GM12878 (cell line): Measurements from ENCODE around the gene CRNKL1. TPM values are rescaled to one million over a fixed set of nuclear protein-coding genes. Genes with fewer than 3 reads are reported as not detected.

ENCODE experiments used
- ATAC-seq: fragments of 200-7000 bp; cut with Tn5 transposase; 3 replicates; pipeline ENCODE4 v1.9.1; 2020; ENCODE audit warnings: mild to moderate bottlenecking, moderate library complexity
- BruUV-seq: library from RNA; stranded (reverse); fragments of 400-500 nt; replicated peaks from 2 replicates; lab custom pipeline; 2021; lab: Mats Ljungman, UMichigan
- CTCF ChIA-PET: fragments of 300-600 bp; sonication (Branson Sonifier 250); formaldehyde crosslinking; extraction: SDS; loops from one replicate; lab custom pipeline; 2021; ENCODE audit warnings: inconsistent platforms; lab: Yijun Ruan, JAX
- POLR2A ChIA-PET: fragments of 350-600 bp; formaldehyde crosslinking; extraction: SDS; loops from one replicate; lab custom pipeline; 2021; ENCODE audit warnings: inconsistent platforms; lab: Charles Lee
- RAD21 ChIA-PET: fragments of 300-600 bp; sonication (Branson Sonifier 250); formaldehyde crosslinking; loops from one replicate; lab custom pipeline; 2023; ENCODE audit warnings: antibody characterized with exemption; ENCODE audit not compliant: unreplicated experiment; lab: Charles Lee
- SMC1A ChIA-PET: fragments of 300-600 bp; sonication (Branson Sonifier 250); formaldehyde crosslinking; loops from one replicate; lab custom pipeline; 2023; ENCODE audit not compliant: unreplicated experiment, uncharacterized antibody; lab: Charles Lee
- DNase-seq: peaks from one replicate; pipeline ENCODE4 v3.0.0-alpha.2; 2011; ENCODE audit warnings: low read depth, low spot score
- FAIRE-seq: peaks from 3 replicates; lab custom pipeline; 2011; peaks lifted over from hg19 to GRCh38; lab: Jason Lieb, UNC
- H2AFZ ChIP-seq: 2 replicates; pipeline ENCODE4 v1.6.0; 2011; ENCODE audit warnings: low read depth, low read length, control low read depth; ENCODE audit not compliant: control insufficient read depth
- H3K27ac ChIP-seq: 2 replicates; pipeline ENCODE4 v1.5.1; 2011; ENCODE audit warnings: control low read depth; ENCODE audit not compliant: control insufficient read depth, insufficient read depth
- H3K27me3 ChIP-seq, 2 experiments: replicated peaks in 1 of 2; 2 replicates each; pipeline versions ENCODE4 v1.6.0 to v1.6.1; 2011; ENCODE audit warnings: low read length in 1 of 2; ENCODE audit not compliant: control insufficient read depth in 2 of 2, insufficient read depth in 2 of 2
- H3K36me3 ChIP-seq, 2 experiments: 2 replicates each; pipeline ENCODE4 v1.5.1; 2011; ENCODE audit warnings: low read length in 1 of 2; ENCODE audit not compliant: control insufficient read depth in 2 of 2, insufficient read depth in 2 of 2
- H3K4me1 ChIP-seq: 2 replicates; pipeline ENCODE4 v1.6.1; 2011; ENCODE audit warnings: mild to moderate bottlenecking, low read length, moderate library complexity, mixed read lengths; ENCODE audit not compliant: control insufficient read depth, insufficient read depth
- H3K4me2 ChIP-seq: 2 replicates; pipeline ENCODE4 v1.6.0; 2011; ENCODE audit warnings: control low read depth; ENCODE audit not compliant: control insufficient read depth, insufficient read depth
- H3K4me3 ChIP-seq: fragments of 200-600 bp; sonication (generic); 2 replicates; pipeline ENCODE4 v1.5.1; 2016
- H3K79me2 ChIP-seq: 2 replicates; pipeline ENCODE4 v1.6.0; 2011; ENCODE audit warnings: low read length; ENCODE audit not compliant: control insufficient read depth, insufficient read depth
- H3K9ac ChIP-seq: 2 replicates; pipeline ENCODE4 v1.8.0; 2011; ENCODE audit warnings: low read length, control low read depth, mixed read lengths; ENCODE audit not compliant: control insufficient read depth, insufficient read depth
- H3K9me3 ChIP-seq: replicated peaks from 3 replicates; pipeline ENCODE4 v1.5.1; 2011; ENCODE audit warnings: mild to moderate bottlenecking, low read length; ENCODE audit not compliant: control insufficient read depth, insufficient read depth
- H4K20me1 ChIP-seq: 2 replicates; pipeline ENCODE4 v1.6.0; 2011; ENCODE audit not compliant: control insufficient read depth, insufficient read depth
- CBX3 ChIP-seq: fragments of 200-600 bp; sonication (generic); IDR thresholded peaks from 2 replicates; pipeline ENCODE4 v1.6.1; 2016; ENCODE audit warnings: low read depth, borderline replicate concordance
- CEBPB ChIP-seq, 2 experiments: fragments of 150-350 bp in 1 of 2; IDR thresholded peaks; 2 replicates each; pipeline ENCODE4 v1.6.1; 2012 to 2014; ENCODE audit warnings: low read depth in 2 of 2, low read length in 2 of 2, borderline replicate concordance in 1 of 2, inconsistent platforms in 1 of 2
- CHD2 ChIP-seq: IDR thresholded peaks from 2 replicates; pipeline ENCODE4 v1.6.1; 2011; ENCODE audit warnings: low read depth, low read length, improper control_type of control experiment, borderline replicate concordance
- FOXK2 ChIP-seq: fragments of 450-650 bp; IDR thresholded peaks from 2 replicates; pipeline ENCODE4 v1.6.1; 2017; ENCODE audit warnings: mild to moderate bottlenecking, moderate library complexity
- JUND ChIP-seq: IDR thresholded peaks from 2 replicates; pipeline ENCODE4 v1.6.1; 2012; ENCODE audit warnings: low read depth, mild to moderate bottlenecking, low read length, improper control_type of control experiment, moderate library complexity
- MTA3 ChIP-seq: IDR thresholded peaks from 2 replicates; pipeline ENCODE4 v1.6.1; 2012; ENCODE audit warnings: low read length, inconsistent platforms, borderline replicate concordance
- NFYA ChIP-seq: IDR thresholded peaks from 2 replicates; pipeline ENCODE4 v1.6.1; 2011; ENCODE audit warnings: low read depth, mild to moderate bottlenecking, low read length, improper control_type of control experiment, borderline replicate concordance
- NR2C1 ChIP-seq: fragments of 450-650 bp; IDR thresholded peaks from 2 replicates; pipeline ENCODE4 v1.6.1; 2017; ENCODE audit warnings: antibody characterized with exemption, mild to moderate bottlenecking, moderate library complexity
- RBBP5 ChIP-seq: fragments of 200-600 bp; sonication (generic); conservative IDR thresholded peaks from 2 replicates; pipeline ENCODE4 v1.6.1; 2016
- RCOR1 ChIP-seq: conservative IDR thresholded peaks from 2 replicates; pipeline ENCODE4 v1.6.1; 2012; ENCODE audit warnings: low read depth, low read length, improper control_type of control experiment
- STAT3 ChIP-seq: IDR thresholded peaks from 2 replicates; pipeline ENCODE4 v1.6.1; 2011; ENCODE audit warnings: low read depth, low read length, improper control_type of control experiment
- TCF7 ChIP-seq: IDR thresholded peaks from 2 replicates; pipeline ENCODE4 v1.6.1; 2014; ENCODE audit warnings: antibody characterized with exemption, borderline replicate concordance
- ZNF384 ChIP-seq: IDR thresholded peaks from 2 replicates; pipeline ENCODE4 v1.6.1; 2012; ENCODE audit warnings: low read depth, mild to moderate bottlenecking, low read length, improper control_type of control experiment, borderline replicate concordance
- WGBS: methylation state at CpG from one replicate; pipeline ENCODE4 v1.1.6; 2016; ENCODE audit warnings: low lambda C conversion rate; ENCODE audit not compliant: insufficient replicate concordance, insufficient coverage; ENCODE audit errors: missing lambda C conversion rate; 5-methylcytosine and 5-hydroxymethylcytosine counted together
- in situ Hi-C: fragments of 300-500 bp; cut with MboI; formaldehyde crosslinking; loops from 9 replicates; pipeline ENCODE4 v1.14.3; 2018; ENCODE audit warnings: mixed read lengths
- intact Hi-C: fragments of 100-400 bp; cut with micrococcal nuclease; formaldehyde crosslinking; loops from one replicate; pipeline ENCODE4 v1.14.2; 2022; ENCODE audit not compliant: unreplicated experiment
- polyA plus RNA-seq, 11 experiments: library from polyadenylated mRNA; depleted of rRNA in 4 of 11; unstranded in 6 of 11; stranded (reverse) in 5 of 11; fragments of >200 nt; fragmentation: Nextera tagmentation in 4 of 11; fragmentation: Illumina TruSeq in 1 of 11; extraction: Ambion mirVana in 4 of 11; extraction: Trizol in 1 of 11; gene quantifications; 1 replicate in 1 of 11; 2 replicates in 10 of 11; pipeline versions ENCODE4 v1.2.1 to v1.2.3, GENCODE V29; 2011 to 2016; ENCODE audit warnings: inconsistent platforms in 2 of 11, missing spikeins in 2 of 11, low read depth in 1 of 11
- total RNA-seq, 4 experiments: library from RNA; depleted of rRNA in 3 of 4; stranded (reverse); fragments of >200 nt in 3 of 4; fragmentation: Illumina TruSeq in 1 of 4; extraction: Trizol in 1 of 4; gene quantifications; 2 replicates each; pipeline versions ENCODE4 v1.2.1 to v1.2.3, GENCODE V29; 2013 to 2021
- TF ChIP-seq, protein P1 (sequence below): fragments of 450-650 bp; IDR thresholded peaks from 2 replicates; pipeline ENCODE4 v1.6.1; 2018; ENCODE audit warnings: mild to moderate bottlenecking, low read depth, moderate library complexity; ENCODE audit not compliant: partially characterized antibody
- TF ChIP-seq, protein P2 (sequence below): fragments of 450-650 bp; conservative IDR thresholded peaks from 2 replicates; pipeline ENCODE4 v1.6.1; 2017; ENCODE audit warnings: mild to moderate bottlenecking, moderate library complexity
- TF ChIP-seq, protein P3 (sequence below): fragments of 450-650 bp; IDR thresholded peaks from 2 replicates; pipeline ENCODE4 v1.6.1; 2018; ENCODE audit warnings: borderline replicate concordance, mild to moderate bottlenecking; ENCODE audit not compliant: partially characterized antibody
- TF ChIP-seq, protein P4 (sequence below): IDR thresholded peaks from 2 replicates; pipeline ENCODE4 v1.6.1; 2011; ENCODE audit warnings: low read depth, mild to moderate bottlenecking, low read length, moderate library complexity, borderline replicate concordance; ENCODE audit errors: extremely low read depth

CRNKL1 gene
- total and polyA plus RNA-seq, 10 of the 15 experiments (the other 5 are each of a cell fraction or from before 2014, with no cell fraction given), result 9.5 to 28.4 (median 17.5) TPM

DNA sequence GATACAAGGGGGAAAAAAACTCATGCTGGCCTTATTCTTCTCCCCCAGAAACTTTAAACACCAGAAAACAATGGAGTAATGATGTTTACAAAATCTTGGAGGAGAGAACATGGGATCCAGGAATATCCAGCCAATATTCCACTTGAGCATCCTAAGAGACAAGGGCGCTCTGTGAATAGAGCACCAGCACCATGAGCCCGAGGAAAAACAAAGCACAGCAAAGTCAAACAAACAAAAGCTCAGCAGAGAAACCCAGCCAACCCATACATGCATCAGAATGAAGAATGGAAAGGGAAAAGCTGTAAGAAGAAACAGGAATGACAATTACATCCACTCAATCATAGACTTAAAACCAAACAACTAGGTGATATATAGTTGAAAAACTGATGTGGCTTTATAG lies 39.7 kb downstream of the CRNKL1 start:
- intact Hi-C loops, result no loop called here
- ChIA-PET SMC1A (no interaction called here), RAD21 (no interaction called here), POLR2A (interaction anchor here (0.9 kb wide), 1 partner anchor 23 kb away, joined by 3 read pairs; no protein-coding TSS in a partner anchor), CTCF (interaction anchor here (1.1 to 1.2 kb wide), 3 partner anchors 9 to 39 kb away, joined by 3 to 4 read pairs (median 3); no protein-coding TSS in a partner anchor)
- Histone ChIP-seq H3K9ac (no peak overlapping the region), H3K9me3 (no peaks in the 10 kb centered on the region), H4K20me1 (no peaks in the 10 kb centered on the region), H3K4me2 (no peak overlapping the region), H3K4me1 (no peaks in the 10 kb centered on the region), H3K27me3 (peaks cover 0 to 2% of the 10 kb centered on the region in 2 experiments; a peak in 2 of 4 replicates), H2AFZ (no peak overlapping the region), H3K79me2 (peaks cover 4% of the 10 kb centered on the region), H3K27ac (no peak overlapping the region), H3K4me3 (no peak overlapping the region), H3K36me3 (no peaks in the 10 kb centered on the region)
- WGBS, result 61% methylated on average over 2 of the region's 2 CpGs
- FAIRE-seq, result no peak
- no peak for ATAC-seq
- no peak for DNase-seq
- BruUV-seq, result no TSS peak
- in situ Hi-C loops, result loop anchor here (25.0 kb wide), 2 partner anchors 1425 to 1500 kb away; partner anchors contain the start of genes DTD1 and SEC23B
- TF ChIP-seq TCF7 (no peak), RBBP5 (no peak), CBX3 (no peak), FOXK2 (no peak), STAT3 (no peak), RCOR1 (no peak), MTA3 (no peak), ZNF384 (no peak), CEBPB (IDR thresholded peaks at IDR 0.05; ENCODE audit: borderline replicate concordance in 1 of 2, low read depth in 2 of 2, low read length in 2 of 2) (no peak), CHD2 (no peak), JUND (no peak), NR2C1 (no peak), NFYA (no peak)
- TF ChIP-seq, protein P1, sequence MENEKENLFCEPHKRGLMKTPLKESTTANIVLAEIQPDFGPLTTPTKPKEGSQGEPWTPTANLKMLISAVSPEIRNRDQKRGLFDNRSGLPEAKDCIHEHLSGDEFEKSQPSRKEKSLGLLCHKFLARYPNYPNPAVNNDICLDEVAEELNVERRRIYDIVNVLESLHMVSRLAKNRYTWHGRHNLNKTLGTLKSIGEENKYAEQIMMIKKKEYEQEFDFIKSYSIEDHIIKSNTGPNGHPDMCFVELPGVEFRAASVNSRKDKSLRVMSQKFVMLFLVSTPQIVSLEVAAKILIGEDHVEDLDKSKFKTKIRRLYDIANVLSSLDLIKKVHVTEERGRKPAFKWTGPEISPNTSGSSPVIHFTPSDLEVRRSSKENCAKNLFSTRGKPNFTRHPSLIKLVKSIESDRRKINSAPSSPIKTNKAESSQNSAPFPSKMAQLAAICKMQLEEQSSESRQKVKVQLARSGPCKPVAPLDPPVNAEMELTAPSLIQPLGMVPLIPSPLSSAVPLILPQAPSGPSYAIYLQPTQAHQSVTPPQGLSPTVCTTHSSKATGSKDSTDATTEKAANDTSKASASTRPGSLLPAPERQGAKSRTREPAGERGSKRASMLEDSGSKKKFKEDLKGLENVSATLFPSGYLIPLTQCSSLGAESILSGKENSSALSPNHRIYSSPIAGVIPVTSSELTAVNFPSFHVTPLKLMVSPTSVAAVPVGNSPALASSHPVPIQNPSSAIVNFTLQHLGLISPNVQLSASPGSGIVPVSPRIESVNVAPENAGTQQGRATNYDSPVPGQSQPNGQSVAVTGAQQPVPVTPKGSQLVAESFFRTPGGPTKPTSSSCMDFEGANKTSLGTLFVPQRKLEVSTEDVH, result no peak
- TF ChIP-seq, protein P2, sequence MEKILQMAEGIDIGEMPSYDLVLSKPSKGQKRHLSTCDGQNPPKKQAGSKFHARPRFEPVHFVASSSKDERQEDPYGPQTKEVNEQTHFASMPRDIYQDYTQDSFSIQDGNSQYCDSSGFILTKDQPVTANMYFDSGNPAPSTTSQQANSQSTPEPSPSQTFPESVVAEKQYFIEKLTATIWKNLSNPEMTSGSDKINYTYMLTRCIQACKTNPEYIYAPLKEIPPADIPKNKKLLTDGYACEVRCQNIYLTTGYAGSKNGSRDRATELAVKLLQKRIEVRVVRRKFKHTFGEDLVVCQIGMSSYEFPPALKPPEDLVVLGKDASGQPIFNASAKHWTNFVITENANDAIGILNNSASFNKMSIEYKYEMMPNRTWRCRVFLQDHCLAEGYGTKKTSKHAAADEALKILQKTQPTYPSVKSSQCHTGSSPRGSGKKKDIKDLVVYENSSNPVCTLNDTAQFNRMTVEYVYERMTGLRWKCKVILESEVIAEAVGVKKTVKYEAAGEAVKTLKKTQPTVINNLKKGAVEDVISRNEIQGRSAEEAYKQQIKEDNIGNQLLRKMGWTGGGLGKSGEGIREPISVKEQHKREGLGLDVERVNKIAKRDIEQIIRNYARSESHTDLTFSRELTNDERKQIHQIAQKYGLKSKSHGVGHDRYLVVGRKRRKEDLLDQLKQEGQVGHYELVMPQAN, result no peak
- TF ChIP-seq, protein P3, sequence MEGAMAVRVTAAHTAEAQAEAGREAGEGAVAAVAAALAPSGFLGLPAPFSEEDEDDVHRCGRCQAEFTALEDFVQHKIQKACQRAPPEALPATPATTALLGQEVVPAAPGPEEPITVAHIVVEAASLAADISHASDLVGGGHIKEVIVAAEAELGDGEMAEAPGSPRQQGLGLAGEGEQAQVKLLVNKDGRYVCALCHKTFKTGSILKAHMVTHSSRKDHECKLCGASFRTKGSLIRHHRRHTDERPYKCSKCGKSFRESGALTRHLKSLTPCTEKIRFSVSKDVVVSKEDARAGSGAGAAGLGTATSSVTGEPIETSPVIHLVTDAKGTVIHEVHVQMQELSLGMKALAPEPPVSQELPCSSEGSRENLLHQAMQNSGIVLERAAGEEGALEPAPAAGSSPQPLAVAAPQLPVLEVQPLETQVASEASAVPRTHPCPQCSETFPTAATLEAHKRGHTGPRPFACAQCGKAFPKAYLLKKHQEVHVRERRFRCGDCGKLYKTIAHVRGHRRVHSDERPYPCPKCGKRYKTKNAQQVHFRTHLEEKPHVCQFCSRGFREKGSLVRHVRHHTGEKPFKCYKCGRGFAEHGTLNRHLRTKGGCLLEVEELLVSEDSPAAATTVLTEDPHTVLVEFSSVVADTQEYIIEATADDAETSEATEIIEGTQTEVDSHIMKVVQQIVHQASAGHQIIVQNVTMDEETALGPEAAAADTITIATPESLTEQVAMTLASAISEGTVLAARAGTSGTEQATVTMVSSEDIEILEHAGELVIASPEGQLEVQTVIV, result no peak
- TF ChIP-seq, protein P4, sequence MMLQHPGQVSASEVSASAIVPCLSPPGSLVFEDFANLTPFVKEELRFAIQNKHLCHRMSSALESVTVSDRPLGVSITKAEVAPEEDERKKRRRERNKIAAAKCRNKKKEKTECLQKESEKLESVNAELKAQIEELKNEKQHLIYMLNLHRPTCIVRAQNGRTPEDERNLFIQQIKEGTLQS, result no peak
- TF ChIP-seq, all 136 proteins: peak for 0
